ENCODE measurements around the gene PGAP6. TPM values are rescaled to one million over a fixed set of nuclear protein-coding genes. Genes with fewer than 3 reads are reported as not detected.

PGAP6 gene
- total and polyA plus RNA-seq, 3 donors from 2014 or later, result 121 to 265 (median 261) TPM

DNA sequence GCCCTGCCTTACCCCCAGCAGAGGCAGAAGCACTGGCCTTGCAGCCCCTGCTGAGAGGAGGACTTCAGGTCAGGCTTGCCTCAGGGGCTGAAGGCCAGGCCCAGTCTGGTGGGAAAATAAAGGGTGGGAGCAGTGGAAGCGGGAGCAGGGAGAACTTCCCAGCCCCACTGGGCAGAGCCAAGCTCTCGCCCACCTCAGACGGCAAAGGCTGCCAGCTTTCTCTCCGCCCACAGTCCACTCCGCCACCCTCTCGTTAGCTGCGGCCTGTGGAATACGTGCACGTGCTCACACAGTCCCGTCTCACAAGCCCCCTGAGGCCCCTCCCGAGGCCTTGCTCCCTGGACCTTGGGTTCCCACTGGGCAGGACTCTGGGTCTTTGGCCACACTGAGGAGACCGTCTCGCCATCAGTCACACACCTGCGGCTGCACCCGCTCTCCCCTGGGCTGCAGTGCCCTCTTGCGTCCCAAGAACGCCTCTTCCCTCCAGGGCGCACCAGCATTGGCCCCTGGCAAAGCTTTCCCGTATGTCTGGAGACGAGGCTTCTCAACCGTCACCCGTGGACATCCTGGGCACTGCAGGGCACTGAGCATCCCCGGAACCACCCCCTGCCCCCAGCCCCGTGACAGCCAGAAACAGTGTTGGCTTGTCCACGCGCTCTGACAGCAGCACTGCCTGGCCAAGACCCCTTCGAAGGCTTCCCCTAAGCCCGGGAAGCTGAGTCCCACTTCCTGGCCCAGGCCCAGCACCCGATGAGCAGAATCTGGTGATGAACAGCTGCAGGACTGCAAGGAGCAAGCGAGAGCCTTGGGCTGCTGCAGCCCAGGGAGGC, 19.7 kb downstream of the PGAP6 start:
- Histone ChIP-seq H3K27me3 (no peaks in the 10 kb centered on the region), H3K4me1 (no peaks in the 10 kb centered on the region), H3K36me3 (ENCODE audit: low read depth, missing control alignments) (no peaks in the 10 kb centered on the region), H3K9me3 (no peaks in the 10 kb centered on the region), H3K27ac (no peak overlapping the region), H3K4me3 (no peak overlapping the region)
- intact Hi-C loops (cut with DNase I; ENCODE audit: low total_unique reads), result no loop called here
- DNase-seq, result peak; percentile 83
- TF ChIP-seq, protein P1, sequence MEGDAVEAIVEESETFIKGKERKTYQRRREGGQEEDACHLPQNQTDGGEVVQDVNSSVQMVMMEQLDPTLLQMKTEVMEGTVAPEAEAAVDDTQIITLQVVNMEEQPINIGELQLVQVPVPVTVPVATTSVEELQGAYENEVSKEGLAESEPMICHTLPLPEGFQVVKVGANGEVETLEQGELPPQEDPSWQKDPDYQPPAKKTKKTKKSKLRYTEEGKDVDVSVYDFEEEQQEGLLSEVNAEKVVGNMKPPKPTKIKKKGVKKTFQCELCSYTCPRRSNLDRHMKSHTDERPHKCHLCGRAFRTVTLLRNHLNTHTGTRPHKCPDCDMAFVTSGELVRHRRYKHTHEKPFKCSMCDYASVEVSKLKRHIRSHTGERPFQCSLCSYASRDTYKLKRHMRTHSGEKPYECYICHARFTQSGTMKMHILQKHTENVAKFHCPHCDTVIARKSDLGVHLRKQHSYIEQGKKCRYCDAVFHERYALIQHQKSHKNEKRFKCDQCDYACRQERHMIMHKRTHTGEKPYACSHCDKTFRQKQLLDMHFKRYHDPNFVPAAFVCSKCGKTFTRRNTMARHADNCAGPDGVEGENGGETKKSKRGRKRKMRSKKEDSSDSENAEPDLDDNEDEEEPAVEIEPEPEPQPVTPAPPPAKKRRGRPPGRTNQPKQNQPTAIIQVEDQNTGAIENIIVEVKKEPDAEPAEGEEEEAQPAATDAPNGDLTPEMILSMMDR (IDR thresholded peaks at IDR 0.05), result peak; percentile 48 to 69 (median 51)
- no peak for TF ChIP-seq POLR2A (IDR thresholded peaks at IDR 0.05)
- 32 to 41% methylated on average over 23 to 30 of the region's 30 CpGs for WGBS, 2 donors

DNA sequence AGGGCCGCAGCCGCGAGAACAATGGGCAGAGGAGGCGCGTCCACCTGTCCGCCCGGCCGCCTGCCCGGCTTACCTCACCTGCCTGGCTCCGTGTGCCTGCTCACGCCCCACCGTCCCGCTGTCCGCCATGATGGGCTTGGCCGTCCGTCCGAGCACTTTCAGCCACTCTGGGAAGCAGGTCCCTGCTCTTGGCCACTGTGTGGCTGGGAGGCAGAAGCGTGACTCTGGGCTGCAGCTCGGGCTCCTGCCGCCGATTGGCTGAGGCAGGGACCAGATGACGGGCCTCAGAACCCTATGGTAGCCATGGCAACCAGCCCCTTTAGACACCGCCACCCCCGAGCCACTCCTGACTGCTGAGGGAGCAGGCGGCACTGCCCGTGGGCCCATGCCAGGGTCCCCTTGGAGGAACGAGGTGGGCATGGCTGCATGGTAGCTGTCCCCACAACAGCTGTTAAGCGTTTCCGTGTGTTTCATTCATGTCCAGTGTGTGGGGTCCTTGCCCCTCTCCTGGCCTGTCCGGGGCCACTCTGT, 20.4 kb downstream of the PGAP6 start:
- 87% methylated on average over 29 of the region's 30 CpGs; no CpG with 5 or more reads in 1 of the 2 donors for WGBS, 2 donors
- Histone ChIP-seq H3K9me3 (no peaks in the 10 kb centered on the region), H3K27ac (no peak overlapping the region), H3K4me1 (no peaks in the 10 kb centered on the region), H3K27me3 (no peaks in the 10 kb centered on the region), H3K4me3 (no peak overlapping the region), H3K36me3 (ENCODE audit: low read depth, missing control alignments) (no peaks in the 10 kb centered on the region)
- no peak for DNase-seq
- intact Hi-C loops (cut with DNase I; ENCODE audit: low total_unique reads), result no loop called here
- no peak for TF ChIP-seq POLR2A (IDR thresholded peaks at IDR 0.05)
- TF ChIP-seq, protein P1 (IDR thresholded peaks at IDR 0.05), result no peak

DNA sequence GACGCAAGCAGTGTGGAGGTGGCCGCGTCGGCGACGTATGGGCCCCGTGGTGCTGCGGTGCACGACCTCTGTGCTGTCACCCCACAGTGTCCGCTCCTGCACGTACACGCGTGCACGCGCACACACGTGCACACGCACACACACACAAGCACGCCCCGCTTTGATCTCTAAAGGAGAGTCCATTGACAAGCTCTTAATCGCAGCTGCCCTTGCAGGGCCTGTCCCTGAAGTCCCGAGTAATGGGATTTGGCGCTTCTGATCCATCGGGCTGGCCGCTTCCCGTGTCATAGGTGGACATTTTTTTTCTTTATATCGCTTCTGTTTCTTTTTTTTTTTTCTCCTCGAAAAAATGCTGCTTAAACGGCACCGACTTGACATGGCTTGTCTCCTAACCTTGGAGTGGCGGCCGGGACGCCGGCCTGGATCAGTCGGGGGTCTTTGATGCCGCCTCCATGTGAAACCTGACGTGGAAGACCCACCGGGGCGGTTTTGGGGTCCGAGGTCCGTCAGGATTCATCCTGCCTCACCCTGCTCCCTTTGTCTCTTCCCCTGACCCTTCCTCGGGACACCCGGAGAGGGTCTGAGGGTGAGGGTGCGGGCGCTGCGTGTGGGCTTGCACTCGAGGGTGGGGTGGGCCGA, 21.0 kb downstream of the PGAP6 start:
- Histone ChIP-seq H3K4me1 (no peaks in the 10 kb centered on the region), H3K27ac (no peak overlapping the region), H3K4me3 (no peak overlapping the region), H3K27me3 (no peaks in the 10 kb centered on the region), H3K9me3 (no peaks in the 10 kb centered on the region), H3K36me3 (ENCODE audit: low read depth, missing control alignments) (no peaks in the 10 kb centered on the region)
- no peak for TF ChIP-seq POLR2A (IDR thresholded peaks at IDR 0.05)
- TF ChIP-seq, protein P1 (IDR thresholded peaks at IDR 0.05), result no peak
- 93 to 94% methylated on average over 23 to 45 of the region's 47 CpGs for WGBS, 2 donors
- DNase-seq, result no peak
- intact Hi-C loops (cut with DNase I; ENCODE audit: low total_unique reads), result no loop called here

DNA sequence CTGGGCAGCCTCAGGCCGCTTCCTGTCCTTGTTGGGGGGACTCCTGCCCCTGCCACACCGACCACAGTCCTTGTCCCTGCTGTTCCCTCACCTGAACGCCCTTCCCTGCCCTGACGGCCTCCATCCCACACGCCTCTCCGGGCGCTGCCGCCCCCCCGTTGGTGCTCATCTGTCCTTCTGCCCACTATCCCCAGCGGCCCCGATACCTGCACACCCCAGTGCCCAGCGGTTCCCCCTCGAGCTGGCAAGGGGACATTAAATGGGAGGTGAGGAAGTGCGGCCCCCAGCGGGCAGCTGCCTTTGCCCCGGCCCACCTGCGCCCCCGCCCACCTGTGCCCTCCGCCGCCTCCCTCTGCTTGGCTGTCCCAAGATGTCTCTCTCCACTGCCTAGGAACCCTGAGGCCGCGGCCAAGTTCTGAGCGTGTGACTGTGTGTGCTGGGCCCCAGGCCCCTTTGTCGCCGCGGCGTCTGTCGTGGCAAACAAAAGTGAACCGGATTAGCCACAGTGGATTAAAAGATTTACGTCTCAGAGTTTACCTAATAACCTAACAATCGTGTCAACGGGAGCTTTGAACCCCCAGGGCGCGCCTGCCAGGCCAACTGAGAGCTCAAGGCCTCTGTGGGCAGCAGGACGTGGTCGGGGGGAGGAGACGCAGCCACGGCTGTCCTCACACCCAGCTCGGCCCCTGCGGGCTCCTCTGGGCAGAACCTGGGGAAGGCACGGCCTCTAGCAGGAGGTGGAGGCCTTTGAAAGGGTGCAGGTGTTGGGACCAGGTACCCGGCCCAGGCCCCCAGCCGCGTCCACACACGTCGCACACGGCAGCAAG, 21.7 kb downstream of the PGAP6 start:
- Histone ChIP-seq H3K9me3 (no peaks in the 10 kb centered on the region), H3K36me3 (ENCODE audit: low read depth, missing control alignments) (no peaks in the 10 kb centered on the region), H3K27me3 (no peaks in the 10 kb centered on the region), H3K27ac (no peak overlapping the region), H3K4me1 (no peaks in the 10 kb centered on the region), H3K4me3 (no peak overlapping the region)
- 93% methylated on average over 40 to 47 of the region's 47 CpGs for WGBS, 2 donors
- intact Hi-C loops (cut with DNase I; ENCODE audit: low total_unique reads), result no loop called here
- DNase-seq, result no peak
- TF ChIP-seq POLR2A (IDR thresholded peaks at IDR 0.05), result no peak
- TF ChIP-seq, protein P1 (IDR thresholded peaks at IDR 0.05), result no peak
